COLO829 (cell line): ENCODE results near the gene CLDN34.

Source experiments
- DNase-seq: peaks from one replicate; pipeline ENCODE4 v3.0.0; 2012; ENCODE audit warnings: low spot score

CLDN34 gene

DNA sequence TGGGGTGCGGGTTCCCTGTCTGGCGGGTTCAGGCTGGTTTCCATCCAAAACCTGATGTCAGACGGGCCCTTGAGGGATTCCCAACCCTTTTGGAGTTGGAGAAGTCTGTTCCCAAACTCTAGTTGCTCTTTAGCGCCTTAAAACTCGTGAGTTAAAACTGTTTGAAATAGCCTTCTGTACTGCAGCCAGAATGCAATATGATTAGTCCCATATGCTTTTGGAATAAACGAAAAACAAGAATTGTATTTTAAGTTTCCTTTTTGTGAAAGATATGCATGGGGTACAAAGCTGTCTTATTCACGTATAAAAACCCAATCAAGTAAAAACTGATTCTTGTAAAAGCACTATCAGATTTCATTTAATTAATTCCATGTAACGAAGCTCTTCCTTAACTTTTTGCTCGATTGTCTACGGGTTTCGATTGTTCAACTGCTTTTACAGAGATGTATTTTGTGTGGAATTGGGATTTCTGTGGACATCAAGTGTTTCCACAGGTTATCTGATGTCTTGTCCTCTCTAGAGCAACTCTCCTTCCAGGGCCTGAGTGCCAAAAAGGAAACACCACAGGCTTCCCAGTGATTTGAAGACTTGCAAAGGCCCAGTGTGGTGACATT, 49.5 kb downstream of the CLDN34 start:
- DNase-seq: no peak

- no peak for DNase-seq
These were observed 50.7 kb downstream of the CLDN34 start for GRCh38 chrX:10017872-10018271.
